ENCODE data around the gene ARHGAP42. TPM values are rescaled to one million over a fixed set of nuclear protein-coding genes. Genes with fewer than 3 reads are reported as not detected.
"Not testable (repeated sequence)": the region's sequence is repeated elsewhere in the genome, so short reads cannot be mapped to it uniquely, and the experiment has no call there.

The ARHGAP42 gene
- total RNA-seq, 1 experiment from 2014 or later: 39.1 TPM

- not testable (repeated sequence) for H2BK120ac ChIP-seq (ENCODE audit: low read depth, low read length, poor library complexity, severe bottlenecking); H4K91ac ChIP-seq (ENCODE audit: insufficient read length, low read depth, low read length); H3K56ac ChIP-seq (ENCODE audit: insufficient read length, low read depth, low read length); H3K9ac ChIP-seq (ENCODE audit: extremely low read depth, insufficient read length, low read length); H2BK15ac ChIP-seq (ENCODE audit: low read depth, low read length); H4K8ac ChIP-seq (replicated peaks; ENCODE audit: insufficient read length, low read depth, low read length); DNase-seq; H3K27me3 Mint-ChIP-seq (ENCODE audit: low read depth); H2AFZ ChIP-seq (ENCODE audit: low read length); H3K4me3 Mint-ChIP-seq; H3T11ph ChIP-seq (ENCODE audit: low read length); H3K23me2 ChIP-seq (ENCODE audit: insufficient read length, low read depth, low read length, poor library complexity, severe bottlenecking); H4K20me1 ChIP-seq (ENCODE audit: control insufficient read depth, insufficient read depth, insufficient read length); H3K4me2 ChIP-seq (ENCODE audit: insufficient read depth, insufficient read length, low read length); H3K4ac ChIP-seq (ENCODE audit: low read depth, low read length); H3K79me2 ChIP-seq (ENCODE audit: insufficient read depth, low read length); H4K5ac ChIP-seq (ENCODE audit: insufficient read length, low read depth, low read length); H2BK5ac ChIP-seq (ENCODE audit: insufficient read length, low read length); H3K79me1 ChIP-seq (ENCODE audit: insufficient read depth, low read depth, low read length, poor library complexity, severe bottlenecking); H3K14ac ChIP-seq (ENCODE audit: insufficient read depth, low read length); H3K23ac ChIP-seq (ENCODE audit: insufficient read length, low read depth, low read length); H3K18ac ChIP-seq (ENCODE audit: insufficient read length, low read depth, low read length); H2BK12ac ChIP-seq (ENCODE audit: insufficient read length, low read depth, low read length); H3K27me3 ChIP-seq (ENCODE audit: insufficient read depth, low read length); H2AK5ac ChIP-seq (ENCODE audit: insufficient read length, low read length); H3K27ac ChIP-seq (ENCODE audit: insufficient read length, low read depth, low read length); H2BK20ac ChIP-seq (ENCODE audit: low read depth, low read length, poor library complexity, severe bottlenecking); H3K4me1 ChIP-seq (ENCODE audit: insufficient read depth, low read length)
- Mint-ChIP-seq H3K36me3 (ENCODE audit: insufficient read depth in 1 of 3, low read depth in 3 of 3) (peaks cover 22 to 24% (median 23%) of the 10 kb centered on the region in 3 experiments), H3K9me3 (peaks cover 13 to 15% of the 10 kb centered on the region in 2 experiments), H3K27ac (peak overlapping the region in 2 of 3 experiments; percentile 66 to 97; a peak in 4 of 7 replicates), H3K4me1 (peaks cover 79 to 82% of the 10 kb centered on the region in 2 experiments)
- WGBS (ENCODE audit: extremely low coverage, insufficient read length, low lambda C conversion rate): no CpG with 5 or more reads among the region's 10 CpGs
- peaks cover 10% of the 10 kb centered on the region for H3K9me3 ChIP-seq (ENCODE audit: control insufficient read depth, low read depth, low read length)
- TF ChIP-seq, protein P1, sequence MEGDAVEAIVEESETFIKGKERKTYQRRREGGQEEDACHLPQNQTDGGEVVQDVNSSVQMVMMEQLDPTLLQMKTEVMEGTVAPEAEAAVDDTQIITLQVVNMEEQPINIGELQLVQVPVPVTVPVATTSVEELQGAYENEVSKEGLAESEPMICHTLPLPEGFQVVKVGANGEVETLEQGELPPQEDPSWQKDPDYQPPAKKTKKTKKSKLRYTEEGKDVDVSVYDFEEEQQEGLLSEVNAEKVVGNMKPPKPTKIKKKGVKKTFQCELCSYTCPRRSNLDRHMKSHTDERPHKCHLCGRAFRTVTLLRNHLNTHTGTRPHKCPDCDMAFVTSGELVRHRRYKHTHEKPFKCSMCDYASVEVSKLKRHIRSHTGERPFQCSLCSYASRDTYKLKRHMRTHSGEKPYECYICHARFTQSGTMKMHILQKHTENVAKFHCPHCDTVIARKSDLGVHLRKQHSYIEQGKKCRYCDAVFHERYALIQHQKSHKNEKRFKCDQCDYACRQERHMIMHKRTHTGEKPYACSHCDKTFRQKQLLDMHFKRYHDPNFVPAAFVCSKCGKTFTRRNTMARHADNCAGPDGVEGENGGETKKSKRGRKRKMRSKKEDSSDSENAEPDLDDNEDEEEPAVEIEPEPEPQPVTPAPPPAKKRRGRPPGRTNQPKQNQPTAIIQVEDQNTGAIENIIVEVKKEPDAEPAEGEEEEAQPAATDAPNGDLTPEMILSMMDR (conservative IDR thresholded peaks at IDR 0.05): peak; percentile 61; the same call in 2 of the 3 replicates
Measured at GRCh38 chr11:100749887-100750565, 62.9 kb downstream of the ARHGAP42 start.

- H3K27me3 ChIP-seq (ENCODE audit: insufficient read depth, low read length); H2BK20ac ChIP-seq (ENCODE audit: low read depth, low read length, poor library complexity, severe bottlenecking); H2BK120ac ChIP-seq (ENCODE audit: low read depth, low read length, poor library complexity, severe bottlenecking); H2AK5ac ChIP-seq (ENCODE audit: insufficient read length, low read length); H3K56ac ChIP-seq (ENCODE audit: insufficient read length, low read depth, low read length); H3K79me1 ChIP-seq (ENCODE audit: insufficient read depth, low read depth, low read length, poor library complexity, severe bottlenecking); H3K9ac ChIP-seq (ENCODE audit: extremely low read depth, insufficient read length, low read length); H3K4me1 ChIP-seq (ENCODE audit: insufficient read depth, low read length); H3K14ac ChIP-seq (ENCODE audit: insufficient read depth, low read length); H2AFZ ChIP-seq (ENCODE audit: low read length); H3K23me2 ChIP-seq (ENCODE audit: insufficient read length, low read depth, low read length, poor library complexity, severe bottlenecking); H4K20me1 ChIP-seq (ENCODE audit: control insufficient read depth, insufficient read depth, insufficient read length); H3K79me2 ChIP-seq (ENCODE audit: insufficient read depth, low read length); H4K91ac ChIP-seq (ENCODE audit: insufficient read length, low read depth, low read length); H3K4me2 ChIP-seq (ENCODE audit: insufficient read depth, insufficient read length, low read length); H3T11ph ChIP-seq (ENCODE audit: low read length); H2BK5ac ChIP-seq (ENCODE audit: insufficient read length, low read length); H3K18ac ChIP-seq (ENCODE audit: insufficient read length, low read depth, low read length); H4K5ac ChIP-seq (ENCODE audit: insufficient read length, low read depth, low read length); H4K8ac ChIP-seq (replicated peaks; ENCODE audit: insufficient read length, low read depth, low read length); H2BK12ac ChIP-seq (ENCODE audit: insufficient read length, low read depth, low read length); H3K27ac ChIP-seq (ENCODE audit: insufficient read length, low read depth, low read length); H2BK15ac ChIP-seq (ENCODE audit: low read depth, low read length); H3K4ac ChIP-seq (ENCODE audit: low read depth, low read length); H3K23ac ChIP-seq (ENCODE audit: insufficient read length, low read depth, low read length); DNase-seq; H3K27me3 Mint-ChIP-seq (ENCODE audit: low read depth): not testable (repeated sequence)
- WGBS (ENCODE audit: extremely low coverage, insufficient read length, low lambda C conversion rate): no CpG with 5 or more reads among the region's 7 CpGs
- H3K9me3 ChIP-seq (ENCODE audit: control insufficient read depth, low read depth, low read length): peaks cover 10% of the 10 kb centered on the region
- Mint-ChIP-seq H3K36me3 (ENCODE audit: insufficient read depth in 1 of 3, low read depth in 3 of 3) (peaks cover 19 to 24% (median 19%) of the 10 kb centered on the region in 3 experiments), H3K27ac (peak overlapping the region in 1 of 3 experiments; percentile 26; a peak in 2 of 7 replicates), H3K4me3 (peak overlapping the region in 1 of 2 experiments; percentile 12; a peak in 2 of 5 replicates), H3K4me1 (peaks cover 77 to 79% of the 10 kb centered on the region in 2 experiments), H3K9me3 (peaks cover 13 to 15% of the 10 kb centered on the region in 2 experiments)
Measured at GRCh38 chr11:100750566-100750891, 63.4 kb downstream of the ARHGAP42 start.

Measured in H9 (cell line).